Measurements from ENCODE around the gene LGR6.

The LGR6 gene

DNA sequence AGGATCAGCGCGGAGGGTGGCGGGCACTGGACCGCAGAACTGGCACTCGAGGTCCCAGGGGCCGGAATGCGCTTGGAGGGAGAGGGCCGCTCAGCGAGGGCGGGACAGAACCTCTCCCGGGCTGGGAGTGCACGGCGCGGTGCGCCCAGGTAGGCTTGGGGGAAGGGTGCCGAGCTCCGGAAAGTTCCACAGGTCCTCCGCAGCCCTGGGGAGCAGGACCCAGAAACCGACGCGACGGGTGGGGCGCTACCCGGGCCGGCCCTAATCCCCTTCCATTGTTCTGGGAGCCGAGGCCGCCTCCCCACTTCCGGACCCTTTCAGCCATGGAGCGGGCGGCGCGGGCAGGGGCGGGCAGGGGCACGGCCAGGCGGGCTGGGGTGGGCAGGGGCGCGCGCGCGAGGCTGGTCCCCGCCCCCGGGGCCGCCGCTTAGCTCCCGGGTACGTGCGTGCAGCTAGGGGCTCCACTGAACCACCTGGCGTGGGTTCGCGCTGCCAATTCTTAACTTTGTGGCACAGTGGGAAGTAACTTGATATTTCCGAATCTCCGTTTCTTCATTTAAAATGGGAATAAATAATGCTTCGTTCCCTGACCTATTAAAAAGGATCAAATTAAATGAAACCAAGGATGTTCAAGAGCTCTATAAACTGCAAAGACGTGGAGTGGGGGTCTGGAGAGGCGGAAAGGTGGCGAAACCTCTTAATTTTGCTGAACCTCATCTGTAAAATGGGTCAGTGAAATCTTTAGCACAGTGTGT lies 20.7 kb downstream of the LGR6 start:
- ATAC-seq (replicated peaks; ENCODE audit: extremely low read depth, poor library complexity, severe bottlenecking) (no peak), DNase-seq (ENCODE audit: low spot score in 2 of 2) (no peak)
- Mint-ChIP-seq H3K4me3 (peak overlapping the region; percentile 76), H3K27me3 (peaks cover 24% of the 10 kb centered on the region), H3K9me3 (no peaks in the 10 kb centered on the region), H3K4me1 (peaks cover 57% of the 10 kb centered on the region), H3K27ac (ENCODE audit: low read depth) (peak overlapping the region; percentile 39), H3K36me3 (ENCODE audit: insufficient read depth) (peaks cover 5% of the 10 kb centered on the region)

DNA sequence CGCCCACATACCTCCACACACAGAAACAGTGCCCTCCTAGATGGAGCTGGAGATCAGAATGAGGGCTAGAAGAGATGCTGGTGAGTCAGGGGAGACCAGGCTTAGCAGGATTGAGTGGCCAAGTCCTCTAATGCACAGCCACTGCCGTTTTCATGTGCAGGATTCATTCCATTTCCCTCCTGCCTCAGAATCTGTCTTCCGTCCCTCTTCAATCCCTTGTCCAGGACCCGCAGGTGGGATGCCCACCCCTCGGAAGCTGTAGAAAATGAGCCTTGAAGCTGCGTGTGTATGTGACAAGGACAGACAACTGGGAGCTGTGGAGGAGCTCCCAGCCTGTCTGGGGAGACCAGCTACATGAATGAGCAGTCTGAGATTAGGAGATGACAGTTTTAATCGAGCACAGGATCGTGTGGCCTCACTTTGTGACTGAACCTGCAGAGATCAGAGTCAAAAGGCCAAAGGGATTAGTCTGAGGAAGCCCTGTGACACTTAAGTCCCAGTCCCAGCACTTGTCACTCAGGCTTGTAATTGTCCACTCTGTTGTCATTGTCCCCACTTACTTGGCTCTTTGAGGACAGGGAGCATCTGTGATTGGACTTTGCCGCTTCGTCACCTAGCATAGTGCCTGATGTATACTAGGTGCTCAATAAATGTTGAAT lies 22.0 kb downstream of the LGR6 start:
- ATAC-seq (replicated peaks; ENCODE audit: extremely low read depth, poor library complexity, severe bottlenecking) = no peak

GRCh38 chr1:202216691-202217090 lies 23.1 kb downstream of the LGR6 start:
- ATAC-seq (replicated peaks; ENCODE audit: extremely low read depth, poor library complexity, severe bottlenecking) (no peak), DNase-seq (ENCODE audit: low spot score in 2 of 2) (no peak)
- Mint-ChIP-seq H3K4me1 (peaks cover 56% of the 10 kb centered on the region), H3K27me3 (peaks cover 24% of the 10 kb centered on the region), H3K27ac (ENCODE audit: low read depth) (no peak overlapping the region), H3K9me3 (no peaks in the 10 kb centered on the region), H3K36me3 (ENCODE audit: insufficient read depth) (peaks cover 7% of the 10 kb centered on the region), H3K4me3 (no peak overlapping the region)

More for the DNA sequence above, 22.0 kb downstream of the LGR6 start:
- no peak for DNase-seq (ENCODE audit: low spot score in 2 of 2)
- H3K4me3 Mint-ChIP-seq = no peak overlapping the region
- H3K4me1 Mint-ChIP-seq = peaks cover 49% of the 10 kb centered on the region
- peaks cover 24% of the 10 kb centered on the region for H3K27me3 Mint-ChIP-seq
- peaks cover 7% of the 10 kb centered on the region for H3K36me3 Mint-ChIP-seq (ENCODE audit: insufficient read depth)
- H3K27ac Mint-ChIP-seq (ENCODE audit: low read depth) = no peak overlapping the region
- H3K9me3 Mint-ChIP-seq = no peaks in the 10 kb centered on the region

DNA sequence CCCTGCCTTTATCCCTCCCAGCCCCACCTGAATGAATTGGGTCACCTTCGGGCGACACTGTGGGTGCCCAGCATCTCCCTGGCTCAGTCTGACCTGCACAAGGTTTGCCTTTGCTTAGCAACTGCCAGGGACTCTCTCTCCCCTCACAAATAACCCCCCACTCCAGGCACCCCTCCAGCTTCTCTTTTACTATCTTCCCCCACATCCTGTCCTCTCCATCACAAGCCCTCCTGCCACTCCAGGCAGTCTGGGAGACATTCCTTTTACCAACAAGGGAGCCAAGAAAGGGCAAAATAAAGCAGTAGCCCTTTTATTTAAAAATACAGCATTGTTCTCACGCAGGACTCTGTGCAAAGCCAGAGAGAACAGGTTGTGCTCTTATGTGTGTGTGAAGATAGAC lies 23.9 kb downstream of the LGR6 start:
- Mint-ChIP-seq H3K36me3 (ENCODE audit: insufficient read depth) (peaks cover 7% of the 10 kb centered on the region), H3K27ac (ENCODE audit: low read depth) (peak overlapping the region; percentile 42), H3K4me3 (no peak overlapping the region), H3K4me1 (peaks cover 52% of the 10 kb centered on the region), H3K9me3 (no peaks in the 10 kb centered on the region), H3K27me3 (peaks cover 18% of the 10 kb centered on the region)
- DNase-seq (ENCODE audit: low spot score in 2 of 2) (no peak), ATAC-seq (replicated peaks; ENCODE audit: extremely low read depth, poor library complexity, severe bottlenecking) (no peak)

DNA sequence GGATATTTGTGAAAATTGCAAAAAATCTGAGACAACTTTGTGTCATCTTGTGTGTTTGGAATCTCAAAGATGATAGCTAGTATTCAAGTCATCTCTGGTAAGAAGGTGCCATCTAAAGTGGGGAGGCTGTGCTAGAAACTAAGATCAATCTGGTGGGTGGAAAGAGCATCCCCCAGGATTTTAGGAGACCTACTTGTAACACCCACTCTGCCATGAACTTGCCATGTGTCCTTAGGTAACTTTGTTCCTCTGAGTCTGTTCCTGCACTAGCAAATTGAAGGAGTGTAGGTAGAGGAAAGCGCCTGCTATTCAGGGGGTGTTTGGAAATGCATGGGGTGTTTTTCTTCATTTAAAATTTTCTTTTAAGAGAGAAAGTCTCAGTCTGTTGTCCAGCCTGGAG lies 24.4 kb downstream of the LGR6 start:
- DNase-seq (ENCODE audit: low spot score in 2 of 2) = no peak
- peaks cover 47% of the 10 kb centered on the region for H3K4me1 Mint-ChIP-seq

GRCh38 chr1:202220733-202221132 lies 27.1 kb downstream of the LGR6 start:
- no peak for ATAC-seq (replicated peaks; ENCODE audit: extremely low read depth, poor library complexity, severe bottlenecking)
- no peak overlapping the region for H3K4me3 Mint-ChIP-seq
- no peak overlapping the region for H3K27ac Mint-ChIP-seq (ENCODE audit: low read depth)
- H3K9me3 Mint-ChIP-seq = no peaks in the 10 kb centered on the region
- peaks cover 32% of the 10 kb centered on the region for H3K4me1 Mint-ChIP-seq
- no peaks in the 10 kb centered on the region for H3K27me3 Mint-ChIP-seq
- no peak for DNase-seq (ENCODE audit: low spot score in 2 of 2)
- H3K36me3 Mint-ChIP-seq (ENCODE audit: insufficient read depth) = peaks cover 6% of the 10 kb centered on the region

More for the DNA sequence above, 24.4 kb downstream of the LGR6 start:
- no peak for ATAC-seq (replicated peaks; ENCODE audit: extremely low read depth, poor library complexity, severe bottlenecking)
- Mint-ChIP-seq H3K27me3 (peaks cover 14% of the 10 kb centered on the region), H3K27ac (ENCODE audit: low read depth) (peak overlapping the region; percentile 42), H3K36me3 (ENCODE audit: insufficient read depth) (peaks cover 6% of the 10 kb centered on the region), H3K9me3 (no peaks in the 10 kb centered on the region), H3K4me3 (no peak overlapping the region)

DNA sequence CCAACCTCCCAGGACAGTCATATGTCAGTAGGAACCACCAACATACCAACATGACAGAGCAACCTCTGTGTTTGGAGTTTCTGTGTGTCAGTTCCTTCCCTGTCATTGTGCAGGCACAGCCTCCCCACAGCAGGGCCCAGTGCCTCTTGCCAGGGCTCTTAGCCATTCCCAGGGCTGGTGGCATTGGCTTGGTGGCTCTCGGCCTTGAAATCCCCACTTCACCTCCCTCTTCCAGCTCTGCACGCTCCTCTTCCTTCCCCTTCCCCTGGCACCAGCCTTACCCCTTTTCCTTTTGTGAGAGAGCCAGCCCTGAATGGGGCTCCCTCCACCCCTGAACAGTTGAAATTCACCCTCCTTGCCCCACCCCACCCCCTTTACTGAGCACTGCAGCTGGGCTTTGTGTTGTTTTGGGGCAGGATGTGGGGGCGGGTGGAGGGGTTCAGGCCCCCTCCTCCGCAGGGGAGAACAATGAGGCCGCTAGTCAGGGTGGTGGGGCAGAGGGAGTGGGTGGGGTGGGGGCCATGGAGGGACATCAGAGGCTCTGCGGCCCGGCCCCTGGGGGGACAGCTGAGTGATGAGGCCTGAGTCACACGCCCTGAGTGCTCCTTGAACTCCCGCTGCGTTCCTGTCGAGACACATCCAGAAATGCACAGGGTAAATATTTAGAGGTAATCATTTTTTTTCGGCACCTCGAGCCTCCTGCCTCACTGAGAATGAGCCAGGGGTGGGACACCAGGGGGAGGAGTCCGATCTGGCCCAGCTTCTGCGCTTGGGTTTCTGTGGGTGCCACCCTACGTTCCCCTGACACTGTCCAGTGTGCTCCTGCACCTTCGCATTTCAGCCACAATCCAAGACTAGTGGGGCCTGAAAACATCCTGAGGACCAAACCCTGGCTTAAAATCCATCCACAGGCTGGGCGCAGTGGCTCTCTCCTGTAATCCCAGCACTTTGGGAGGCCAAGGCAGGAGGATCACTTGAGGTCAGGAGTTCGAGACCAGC lies 28.6 kb downstream of the LGR6 start:
- H3K4me1 Mint-ChIP-seq = peaks cover 37% of the 10 kb centered on the region
- DNase-seq (ENCODE audit: low spot score in 2 of 2) (no peak), ATAC-seq (replicated peaks; ENCODE audit: extremely low read depth, poor library complexity, severe bottlenecking) (no peak)
- no peaks in the 10 kb centered on the region for H3K27me3 Mint-ChIP-seq
- H3K27ac Mint-ChIP-seq (ENCODE audit: low read depth) = no peak overlapping the region
- H3K36me3 Mint-ChIP-seq (ENCODE audit: insufficient read depth) = peaks cover 6% of the 10 kb centered on the region
- H3K9me3 Mint-ChIP-seq = no peaks in the 10 kb centered on the region
- no peak overlapping the region for H3K4me3 Mint-ChIP-seq

DNA sequence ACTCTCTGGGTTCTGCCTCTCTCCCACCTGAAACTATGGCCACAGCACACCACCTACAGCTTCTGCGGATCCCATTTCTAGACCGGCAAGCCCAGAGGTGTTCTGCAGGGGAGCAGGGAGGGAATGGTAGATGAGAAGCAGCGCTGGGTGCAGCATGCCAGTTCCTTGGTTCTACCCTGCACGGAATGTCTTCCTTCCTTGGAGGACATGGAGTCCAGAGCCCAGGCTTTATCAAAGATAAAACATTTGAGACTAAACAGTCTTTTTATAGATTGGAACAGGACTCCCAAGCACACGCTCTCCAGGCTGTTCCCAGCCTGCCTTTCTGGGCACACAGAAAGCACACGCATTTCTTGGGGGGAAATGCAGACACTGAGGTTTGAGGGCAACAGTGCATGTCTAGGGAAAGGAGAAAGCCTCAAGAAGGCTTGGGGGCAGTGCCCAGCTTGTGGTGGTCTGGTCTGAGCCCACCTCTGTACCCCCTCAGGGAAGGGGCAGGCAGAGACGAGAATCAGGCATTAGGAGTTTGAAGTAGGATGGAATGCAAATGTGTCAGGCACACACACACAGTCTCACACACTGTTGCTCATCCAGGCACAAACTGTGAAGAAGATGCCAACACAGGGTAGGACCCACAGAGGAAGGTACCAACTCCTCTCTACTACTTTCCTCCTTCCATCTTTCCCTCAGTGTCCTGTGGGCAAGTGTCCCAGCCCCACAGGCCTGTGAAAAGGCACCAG lies 29.7 kb downstream of the LGR6 start:
- no peak overlapping the region for H3K4me3 Mint-ChIP-seq
- H3K36me3 Mint-ChIP-seq (ENCODE audit: insufficient read depth) = peaks cover 10% of the 10 kb centered on the region
- peaks cover 41% of the 10 kb centered on the region for H3K4me1 Mint-ChIP-seq
- H3K27me3 Mint-ChIP-seq = no peaks in the 10 kb centered on the region
- no peak overlapping the region for H3K27ac Mint-ChIP-seq (ENCODE audit: low read depth)
- ATAC-seq (replicated peaks; ENCODE audit: extremely low read depth, poor library complexity, severe bottlenecking) (no peak), DNase-seq (ENCODE audit: low spot score in 2 of 2) (no peak)
- H3K9me3 Mint-ChIP-seq = no peaks in the 10 kb centered on the region

DNA sequence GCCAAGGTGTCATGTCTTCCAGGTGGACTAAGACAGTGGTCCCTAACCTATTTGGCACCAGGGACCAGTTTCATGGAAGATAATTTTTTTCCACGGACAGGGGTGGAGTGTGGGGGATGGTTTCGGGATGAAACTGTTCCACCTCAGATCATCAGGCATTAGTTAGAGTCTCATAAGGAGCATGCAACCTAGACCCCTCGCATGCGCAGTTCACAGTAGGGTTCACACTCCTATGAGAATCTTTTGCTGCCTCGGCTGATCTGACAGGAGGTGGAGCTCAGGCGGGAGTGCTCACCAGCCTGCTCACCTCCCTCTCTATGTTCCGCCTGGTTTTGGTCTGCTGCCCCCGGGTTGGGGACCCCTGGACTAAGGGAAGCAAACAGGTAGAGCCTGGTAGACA lies 30.9 kb downstream of the LGR6 start:
- Mint-ChIP-seq H3K4me3 (no peak overlapping the region), H3K27ac (ENCODE audit: low read depth) (peak overlapping the region; percentile 11), H3K36me3 (ENCODE audit: insufficient read depth) (peaks cover 15% of the 10 kb centered on the region), H3K4me1 (peaks cover 40% of the 10 kb centered on the region), H3K9me3 (no peaks in the 10 kb centered on the region), H3K27me3 (no peaks in the 10 kb centered on the region)
- no peak for ATAC-seq (replicated peaks; ENCODE audit: extremely low read depth, poor library complexity, severe bottlenecking)
- no peak for DNase-seq (ENCODE audit: low spot score in 2 of 2)

DNA sequence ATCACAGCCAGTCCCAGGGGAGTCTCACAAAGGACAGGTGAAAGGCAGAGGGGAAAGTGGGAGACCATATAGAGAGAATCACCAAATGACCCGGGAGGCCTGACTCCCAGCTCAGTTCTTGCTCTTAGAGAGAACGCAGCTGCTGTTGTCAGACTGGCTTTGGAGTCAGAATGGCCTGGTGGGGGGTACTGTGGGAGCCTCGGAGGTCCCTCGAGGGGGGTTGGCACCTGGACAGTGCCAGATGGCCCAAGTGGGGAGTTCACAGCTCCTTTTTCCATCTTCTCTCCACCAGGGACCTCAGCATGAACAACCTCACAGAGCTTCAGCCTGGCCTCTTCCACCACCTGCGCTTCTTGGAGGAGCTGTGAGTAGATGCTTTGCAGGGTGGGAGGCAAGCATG lies 31.5 kb downstream of the LGR6 start:
- peak overlapping the region; percentile 54 for H3K27ac Mint-ChIP-seq (ENCODE audit: low read depth)
- no peak overlapping the region for H3K4me3 Mint-ChIP-seq
- H3K27me3 Mint-ChIP-seq = no peaks in the 10 kb centered on the region
- peaks cover 40% of the 10 kb centered on the region for H3K4me1 Mint-ChIP-seq
- H3K36me3 Mint-ChIP-seq (ENCODE audit: insufficient read depth) = peaks cover 15% of the 10 kb centered on the region
- no peaks in the 10 kb centered on the region for H3K9me3 Mint-ChIP-seq
- DNase-seq (ENCODE audit: low spot score in 2 of 2) (no peak), ATAC-seq (replicated peaks; ENCODE audit: extremely low read depth, poor library complexity, severe bottlenecking) (no peak)

GRCh38 chr1:202227053-202227672 lies 33.6 kb downstream of the LGR6 start:
- Mint-ChIP-seq H3K4me3 (no peak overlapping the region), H3K27ac (ENCODE audit: low read depth) (peak overlapping the region; percentile 32), H3K27me3 (no peaks in the 10 kb centered on the region), H3K9me3 (no peaks in the 10 kb centered on the region), H3K36me3 (ENCODE audit: insufficient read depth) (peaks cover 17% of the 10 kb centered on the region), H3K4me1 (peaks cover 29% of the 10 kb centered on the region)
- ATAC-seq (replicated peaks; ENCODE audit: extremely low read depth, poor library complexity, severe bottlenecking) (peak; percentile 77), DNase-seq (ENCODE audit: low spot score in 2 of 2) (no peak)

All from central memory CD8-positive, alpha-beta T cell (primary cell).